ENCODE measurements around the gene IL17RA. TPM values are rescaled to one million over a fixed set of nuclear protein-coding genes. Genes with fewer than 3 reads are reported as not detected.

IL17RA gene
- total and polyA plus RNA-seq, 2 donors (not counting 3 experiments of a cell fraction or from before 2014, with no cell fraction given): 13.0 to 19.3 TPM

DNA sequence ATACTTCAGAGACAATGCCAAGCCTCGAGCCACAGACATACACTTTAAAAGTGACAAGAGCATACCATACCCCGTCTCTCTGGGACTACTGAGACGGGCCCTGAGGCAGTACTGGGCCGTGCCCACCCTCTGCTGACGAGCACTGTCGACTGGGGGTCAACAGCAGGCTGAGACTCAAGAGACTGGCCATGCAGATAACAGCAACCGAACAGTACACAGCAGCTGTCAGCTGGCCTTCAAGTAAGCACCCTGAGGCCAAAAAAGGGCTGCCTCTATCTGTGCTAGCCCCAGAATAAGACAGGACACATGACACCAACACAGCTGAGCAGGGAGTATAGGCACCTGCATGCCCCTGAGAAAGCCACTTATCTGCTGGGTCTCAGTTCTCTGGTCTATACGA, 55.2 kb downstream of the IL17RA start:
- no peaks in the 10 kb centered on the region for H3K79me2 ChIP-seq (ENCODE audit: control insufficient read depth, insufficient read depth, low read length)
- intact Hi-C loops (cut with micrococcal nuclease): no loop called here
- H3K27ac ChIP-seq (ENCODE audit: insufficient read depth, low read depth, low read length): no peak overlapping the region
- no peaks in the 10 kb centered on the region for H3K4me1 ChIP-seq (ENCODE audit: control insufficient read depth, extremely low read depth, insufficient read depth, low read length)
- DNase-seq (ENCODE audit: low read depth, low spot score) (no peak), FAIRE-seq (no peak)
- dilution Hi-C loops (cut with MboI; ENCODE audit: extremely low pct_ligation_motif_present, low sequenced_read_pairs): no loop called here
- BruUV-seq (replicated peaks): no TSS peak
- no peak overlapping the region for H3K9ac ChIP-seq (replicated peaks; ENCODE audit: extremely low read depth, insufficient read depth, low read length)
- no peak overlapping the region for H3K4me3 ChIP-seq (replicated peaks in 1 of 3; ENCODE audit: insufficient read depth in 1 of 3, low read depth in 1 of 3, low read length in 3 of 3)
- no peaks in the 10 kb centered on the region for H3K9me1 ChIP-seq (replicated peaks; ENCODE audit: control insufficient read depth, extremely low read depth, insufficient read depth, low read length)
- no peak overlapping the region for H2AFZ ChIP-seq (ENCODE audit: low read depth, low read length)
- ChIA-PET CTCF (no interaction called here), POLR2A (no interaction called here)
- H4K20me1 ChIP-seq (replicated peaks; ENCODE audit: control insufficient read depth, extremely low read depth, insufficient read depth, low read length): no peaks in the 10 kb centered on the region
- H3K36me3 ChIP-seq (ENCODE audit: control insufficient read depth in 2 of 2, extremely low read depth in 1 of 2, insufficient read depth in 2 of 2, low read length in 2 of 2): peaks cover 0 to 23% of the 10 kb centered on the region in 2 experiments
- no peaks in the 10 kb centered on the region for H3K27me3 ChIP-seq (ENCODE audit: control insufficient read depth in 2 of 2, insufficient read depth in 2 of 2, low read length in 2 of 2)
- H3K4me2 ChIP-seq (ENCODE audit: insufficient read depth, low read length): no peak overlapping the region
- no peaks in the 10 kb centered on the region for H3K9me3 ChIP-seq (replicated peaks; ENCODE audit: control insufficient read depth, insufficient read depth, low read length)
- TF ChIP-seq, protein P1, sequence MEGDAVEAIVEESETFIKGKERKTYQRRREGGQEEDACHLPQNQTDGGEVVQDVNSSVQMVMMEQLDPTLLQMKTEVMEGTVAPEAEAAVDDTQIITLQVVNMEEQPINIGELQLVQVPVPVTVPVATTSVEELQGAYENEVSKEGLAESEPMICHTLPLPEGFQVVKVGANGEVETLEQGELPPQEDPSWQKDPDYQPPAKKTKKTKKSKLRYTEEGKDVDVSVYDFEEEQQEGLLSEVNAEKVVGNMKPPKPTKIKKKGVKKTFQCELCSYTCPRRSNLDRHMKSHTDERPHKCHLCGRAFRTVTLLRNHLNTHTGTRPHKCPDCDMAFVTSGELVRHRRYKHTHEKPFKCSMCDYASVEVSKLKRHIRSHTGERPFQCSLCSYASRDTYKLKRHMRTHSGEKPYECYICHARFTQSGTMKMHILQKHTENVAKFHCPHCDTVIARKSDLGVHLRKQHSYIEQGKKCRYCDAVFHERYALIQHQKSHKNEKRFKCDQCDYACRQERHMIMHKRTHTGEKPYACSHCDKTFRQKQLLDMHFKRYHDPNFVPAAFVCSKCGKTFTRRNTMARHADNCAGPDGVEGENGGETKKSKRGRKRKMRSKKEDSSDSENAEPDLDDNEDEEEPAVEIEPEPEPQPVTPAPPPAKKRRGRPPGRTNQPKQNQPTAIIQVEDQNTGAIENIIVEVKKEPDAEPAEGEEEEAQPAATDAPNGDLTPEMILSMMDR (IDR thresholded peaks at IDR 0.05; ENCODE audit: extremely low read depth in 1 of 2, insufficient read depth in 1 of 2, low read depth in 1 of 2, low read length in 2 of 2): no peak
- TF ChIP-seq JUN (IDR thresholded peaks at IDR 0.05; ENCODE audit: borderline replicate concordance, insufficient read depth, insufficient read length, low read depth) (no peak), GATA2 (IDR thresholded peaks at IDR 0.05; ENCODE audit: insufficient read depth, insufficient read length, low read depth, low read length) (no peak), FOS (IDR thresholded peaks at IDR 0.05; ENCODE audit: borderline replicate concordance, insufficient read depth, low read length) (no peak), MYC (IDR thresholded peaks at IDR 0.05; ENCODE audit: low read depth, low read length) (no peak), POLR2AphosphoS5 (IDR thresholded peaks at IDR 0.05; ENCODE audit: insufficient read depth, low read depth, low read length) (no peak), EZH2 (IDR thresholded peaks at IDR 0.05; ENCODE audit: borderline replicate concordance, low read depth, low read length, severe bottlenecking) (no peak), POLR2A (IDR thresholded peaks at IDR 0.05; ENCODE audit: low read depth, low read length) (no peak)
- TF ChIP-seq, protein P2, sequence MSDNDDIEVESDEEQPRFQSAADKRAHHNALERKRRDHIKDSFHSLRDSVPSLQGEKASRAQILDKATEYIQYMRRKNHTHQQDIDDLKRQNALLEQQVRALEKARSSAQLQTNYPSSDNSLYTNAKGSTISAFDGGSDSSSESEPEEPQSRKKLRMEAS (IDR thresholded peaks at IDR 0.05; ENCODE audit: insufficient read depth, insufficient read length): no peak
